Esophagus squamous epithelium (tissue), 4 donors: ENCODE measurements around the gene PTPRJ.

Experiments
- POLR2A ChIP-seq, 4 donors: fragments of 450-650 bp; IDR thresholded peaks; one replicate each; pipeline ENCODE4 v1.6.1; 2017; ENCODE audit warnings: antibody characterized with exemption in 4 of 4, mild to moderate bottlenecking in 4 of 4, moderate library complexity in 3 of 4
- TF ChIP-seq, protein P1 (sequence below), 6 experiments: fragments of 450-650 bp in 4 of 6; fragments of 200-600 bp in 2 of 6; sonication (generic) in 2 of 6; IDR thresholded peaks; one replicate each; pipeline ENCODE4 v1.5.1; 2016 to 2019; ENCODE audit warnings: antibody characterized with exemption in 6 of 6, mild to moderate bottlenecking in 4 of 6, moderate library complexity in 4 of 6

GRCh38 chr11:48141475-48142122, 161.2 kb downstream of the PTPRJ start:
- TF ChIP-seq POLR2A (IDR thresholded peaks at IDR 0.05) = no peak
- TF ChIP-seq, protein P1, sequence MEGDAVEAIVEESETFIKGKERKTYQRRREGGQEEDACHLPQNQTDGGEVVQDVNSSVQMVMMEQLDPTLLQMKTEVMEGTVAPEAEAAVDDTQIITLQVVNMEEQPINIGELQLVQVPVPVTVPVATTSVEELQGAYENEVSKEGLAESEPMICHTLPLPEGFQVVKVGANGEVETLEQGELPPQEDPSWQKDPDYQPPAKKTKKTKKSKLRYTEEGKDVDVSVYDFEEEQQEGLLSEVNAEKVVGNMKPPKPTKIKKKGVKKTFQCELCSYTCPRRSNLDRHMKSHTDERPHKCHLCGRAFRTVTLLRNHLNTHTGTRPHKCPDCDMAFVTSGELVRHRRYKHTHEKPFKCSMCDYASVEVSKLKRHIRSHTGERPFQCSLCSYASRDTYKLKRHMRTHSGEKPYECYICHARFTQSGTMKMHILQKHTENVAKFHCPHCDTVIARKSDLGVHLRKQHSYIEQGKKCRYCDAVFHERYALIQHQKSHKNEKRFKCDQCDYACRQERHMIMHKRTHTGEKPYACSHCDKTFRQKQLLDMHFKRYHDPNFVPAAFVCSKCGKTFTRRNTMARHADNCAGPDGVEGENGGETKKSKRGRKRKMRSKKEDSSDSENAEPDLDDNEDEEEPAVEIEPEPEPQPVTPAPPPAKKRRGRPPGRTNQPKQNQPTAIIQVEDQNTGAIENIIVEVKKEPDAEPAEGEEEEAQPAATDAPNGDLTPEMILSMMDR (IDR thresholded peaks at IDR 0.05) = no peak
